ENCODE data around the gene LMLN.
"Not testable (repeated sequence)": the region's sequence is repeated elsewhere in the genome, so short reads cannot be mapped to it uniquely, and the experiment has no call there.

LMLN gene

GRCh38 chr3:197952440-197952839, 7.6 kb upstream of the LMLN start:
- H3K4me3 ChIP-seq (replicated peaks; ENCODE audit: low read depth, low read length), result peak overlapping the region; percentile 100

GRCh38 chr3:197953325-197953724, 6.7 kb upstream of the LMLN start:
- DNase-seq (ENCODE audit: extremely low read depth, low read depth), result no peak
- TF ChIP-seq CTCF (IDR thresholded peaks at IDR 0.05; ENCODE audit: low read depth, low read length, missing control alignments), result no peak
- peak overlapping the region; percentile 100 for H3K4me3 ChIP-seq (replicated peaks; ENCODE audit: low read depth, low read length)

More at GRCh38 chr3:197952440-197952839, 7.6 kb upstream of the LMLN start:
- TF ChIP-seq CTCF (IDR thresholded peaks at IDR 0.05; ENCODE audit: low read depth, low read length, missing control alignments), result no peak
- DNase-seq (ENCODE audit: extremely low read depth, low read depth), result no peak

GRCh38 chr3:197953881-197954280, 6.1 kb upstream of the LMLN start:
- peak overlapping the region; percentile 100 for H3K4me3 ChIP-seq (replicated peaks; ENCODE audit: low read depth, low read length)
- TF ChIP-seq CTCF (IDR thresholded peaks at IDR 0.05; ENCODE audit: low read depth, low read length, missing control alignments), result no peak
- DNase-seq (ENCODE audit: extremely low read depth, low read depth), result no peak

- no peak overlapping the region for H3K4me3 ChIP-seq (replicated peaks; ENCODE audit: low read depth, low read length)
- TF ChIP-seq CTCF (IDR thresholded peaks at IDR 0.05; ENCODE audit: low read depth, low read length, missing control alignments), result no peak
- DNase-seq (ENCODE audit: extremely low read depth, low read depth), result no peak
Observed at GRCh38 chr3:197955892-197956477, 4.0 kb upstream of the LMLN start.

GRCh38 chr3:197956626-197956988, 3.4 kb upstream of the LMLN start:
- no peak overlapping the region for H3K4me3 ChIP-seq (replicated peaks; ENCODE audit: low read depth, low read length)
- TF ChIP-seq CTCF (IDR thresholded peaks at IDR 0.05; ENCODE audit: low read depth, low read length, missing control alignments), result no peak
- no peak for DNase-seq (ENCODE audit: extremely low read depth, low read depth)

GRCh38 chr3:197957790-197958133, 2.3 kb upstream of the LMLN start:
- no peak for DNase-seq (ENCODE audit: extremely low read depth, low read depth)
- H3K4me3 ChIP-seq (replicated peaks; ENCODE audit: low read depth, low read length), result no peak overlapping the region
- no peak for TF ChIP-seq CTCF (IDR thresholded peaks at IDR 0.05; ENCODE audit: low read depth, low read length, missing control alignments)

GRCh38 chr3:197958346-197958745, 1.7 kb upstream of the LMLN start:
- DNase-seq (ENCODE audit: extremely low read depth, low read depth), result no peak
- no peak overlapping the region for H3K4me3 ChIP-seq (replicated peaks; ENCODE audit: low read depth, low read length)
- TF ChIP-seq CTCF (IDR thresholded peaks at IDR 0.05; ENCODE audit: low read depth, low read length, missing control alignments), result no peak

GRCh38 chr3:197958848-197959247, 1.2 kb upstream of the LMLN start:
- not testable (repeated sequence) for H3K4me3 ChIP-seq (replicated peaks; ENCODE audit: low read depth, low read length); DNase-seq (ENCODE audit: extremely low read depth, low read depth)
